Measurements from ENCODE around the gene ACADS. TPM values are rescaled to one million over a fixed set of nuclear protein-coding genes. Genes with fewer than 3 reads are reported as not detected.

Gene ACADS
- total and polyA plus RNA-seq, 2 of the 8 experiments (the other 6 are each of a cell fraction or from before 2014, with no cell fraction given), result 4.9 to 7.5 TPM

DNA sequence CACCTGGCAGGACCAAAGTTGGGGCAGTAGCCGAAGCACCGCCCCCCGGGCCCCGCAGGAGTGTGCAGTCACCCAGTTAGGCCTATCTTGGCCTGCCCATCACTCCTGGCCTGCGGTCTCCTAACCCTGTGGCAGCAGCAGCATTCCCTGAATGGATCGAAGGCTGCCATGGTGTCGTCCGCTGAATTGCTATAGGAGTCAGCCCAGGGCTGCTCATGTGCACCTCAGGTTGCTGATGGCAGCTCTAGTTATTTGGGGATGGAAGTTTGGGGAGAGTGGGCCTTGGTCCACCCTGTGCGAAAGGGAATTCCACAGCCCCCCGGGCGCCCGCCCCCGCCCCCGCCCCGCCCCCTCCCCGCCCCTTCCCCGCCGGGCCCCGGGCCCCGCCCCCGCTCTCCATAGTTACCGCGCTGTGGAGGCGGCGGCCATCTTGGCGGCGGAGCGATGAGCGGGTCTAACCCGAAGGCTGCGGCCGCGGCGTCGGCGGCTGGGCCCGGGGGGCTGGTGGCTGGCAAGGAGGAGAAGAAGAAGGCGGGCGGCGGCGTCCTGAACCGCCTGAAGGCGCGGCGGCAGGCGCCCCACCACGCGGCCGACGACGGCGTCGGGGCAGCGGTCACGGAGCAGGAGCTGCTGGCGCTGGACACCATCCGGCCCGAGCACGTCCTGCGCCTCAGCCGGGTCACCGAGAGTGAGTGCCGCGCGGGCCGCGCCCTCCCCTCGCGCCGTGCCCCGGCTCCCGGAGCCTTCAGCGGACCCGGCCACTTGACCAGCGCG lies 15.4 kb upstream of the ACADS start, which contains the start of gene UNC119B (continued):
- TF ChIP-seq CTBP2 (IDR thresholded peaks at IDR 0.05; ENCODE audit: borderline replicate concordance, insufficient read depth, insufficient read length, low read length) (no peak), USF2 (IDR thresholded peaks at IDR 0.05; ENCODE audit: low read length) (no peak), NRF1 (IDR thresholded peaks at IDR 0.05; ENCODE audit: low read depth, low read length) (no peak), EP300 (IDR thresholded peaks at IDR 0.05; ENCODE audit: borderline replicate concordance in 1 of 2, low read depth in 2 of 2, low read length in 2 of 2) (no peak), YY1 (IDR thresholded peaks at IDR 0.05; ENCODE audit: low read depth, low read length) (peak; percentile 91), TAF1 (IDR thresholded peaks at IDR 0.05; ENCODE audit: low read depth, low read length) (peak; percentile 23), POLR2AphosphoS5 (IDR thresholded peaks at IDR 0.05; ENCODE audit: low read depth, low read length) (no peak; the same call in 1 of the 2 replicates), CHD7 (IDR thresholded peaks at IDR 0.05; ENCODE audit: insufficient replicate concordance, low read length) (no peak), CBX8 (IDR thresholded peaks at IDR 0.05; ENCODE audit: borderline replicate concordance, low read depth, low read length) (no peak)
